Measurements from ENCODE around the gene RXFP1.

- TF ChIP-seq, protein P1, sequence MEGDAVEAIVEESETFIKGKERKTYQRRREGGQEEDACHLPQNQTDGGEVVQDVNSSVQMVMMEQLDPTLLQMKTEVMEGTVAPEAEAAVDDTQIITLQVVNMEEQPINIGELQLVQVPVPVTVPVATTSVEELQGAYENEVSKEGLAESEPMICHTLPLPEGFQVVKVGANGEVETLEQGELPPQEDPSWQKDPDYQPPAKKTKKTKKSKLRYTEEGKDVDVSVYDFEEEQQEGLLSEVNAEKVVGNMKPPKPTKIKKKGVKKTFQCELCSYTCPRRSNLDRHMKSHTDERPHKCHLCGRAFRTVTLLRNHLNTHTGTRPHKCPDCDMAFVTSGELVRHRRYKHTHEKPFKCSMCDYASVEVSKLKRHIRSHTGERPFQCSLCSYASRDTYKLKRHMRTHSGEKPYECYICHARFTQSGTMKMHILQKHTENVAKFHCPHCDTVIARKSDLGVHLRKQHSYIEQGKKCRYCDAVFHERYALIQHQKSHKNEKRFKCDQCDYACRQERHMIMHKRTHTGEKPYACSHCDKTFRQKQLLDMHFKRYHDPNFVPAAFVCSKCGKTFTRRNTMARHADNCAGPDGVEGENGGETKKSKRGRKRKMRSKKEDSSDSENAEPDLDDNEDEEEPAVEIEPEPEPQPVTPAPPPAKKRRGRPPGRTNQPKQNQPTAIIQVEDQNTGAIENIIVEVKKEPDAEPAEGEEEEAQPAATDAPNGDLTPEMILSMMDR (optimal IDR thresholded peaks at IDR 0.05 in 1 of 3, IDR thresholded peaks at IDR 0.05 in 1 of 3, conservative IDR thresholded peaks at IDR 0.05 in 1 of 3; ENCODE audit: extremely low read depth in 1 of 3, insufficient read depth in 2 of 3, low read length in 3 of 3): no peak
- no peak for TF ChIP-seq EZH2 (IDR thresholded peaks at IDR 0.05; ENCODE audit: low read length)
These were observed 96.3 kb downstream of the RXFP1 start for GRCh38 chr4:158617956-158618355.

Measured in keratinocyte (primary cell).